ENCODE data around the gene FEV. TPM values are rescaled to one million over a fixed set of nuclear protein-coding genes. Genes with fewer than 3 reads are reported as not detected.
"Not testable (repeated sequence)": the region's sequence is repeated elsewhere in the genome, so short reads cannot be mapped to it uniquely, and the experiment has no call there.

Gene FEV
- total and polyA plus RNA-seq, 10 donors = not detected

DNA sequence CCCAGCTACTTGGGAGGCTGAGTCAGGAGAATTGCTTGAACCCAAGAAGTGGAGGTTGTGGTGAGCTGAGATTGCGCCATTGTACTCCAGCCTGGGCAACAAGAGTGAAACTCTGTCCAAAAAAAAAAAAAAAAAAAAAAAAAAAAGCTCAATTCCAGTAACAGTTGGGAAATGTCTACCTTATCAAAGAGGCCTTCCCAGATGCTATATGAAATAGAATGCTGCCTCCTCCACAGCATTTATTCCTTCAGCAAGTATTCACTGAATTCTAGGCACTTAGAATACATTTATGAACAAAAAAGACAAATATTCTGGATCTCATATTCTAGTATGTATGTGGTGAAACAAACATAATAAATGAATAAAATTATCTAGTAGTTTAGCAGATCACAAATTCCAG lies 38.4 kb downstream of the FEV start:
- Histone ChIP-seq H3K27ac (no peak overlapping the region), H3K36me3 (no peaks in the 10 kb centered on the region), H3K9me3 (no peaks in the 10 kb centered on the region), H3K4me1 (no peaks in the 10 kb centered on the region), H3K4me3 (no peak overlapping the region), H3K27me3 (replicated peaks in 1 of 7) (peaks cover 0 to 65% (median 8%) of the 10 kb centered on the region in 7 donors)
- 68 to 92% (median 83%) methylated on average over 1 of the region's 1 CpG for WGBS, 5 donors
- intact Hi-C loops (cut with DNase I; ENCODE audit: low total_unique reads) = no loop called here
- TF ChIP-seq POLR2A (IDR thresholded peaks at IDR 0.05) (no peak), POLR2AphosphoS5 (IDR thresholded peaks at IDR 0.05) (no peak)
- TF ChIP-seq, protein P1, sequence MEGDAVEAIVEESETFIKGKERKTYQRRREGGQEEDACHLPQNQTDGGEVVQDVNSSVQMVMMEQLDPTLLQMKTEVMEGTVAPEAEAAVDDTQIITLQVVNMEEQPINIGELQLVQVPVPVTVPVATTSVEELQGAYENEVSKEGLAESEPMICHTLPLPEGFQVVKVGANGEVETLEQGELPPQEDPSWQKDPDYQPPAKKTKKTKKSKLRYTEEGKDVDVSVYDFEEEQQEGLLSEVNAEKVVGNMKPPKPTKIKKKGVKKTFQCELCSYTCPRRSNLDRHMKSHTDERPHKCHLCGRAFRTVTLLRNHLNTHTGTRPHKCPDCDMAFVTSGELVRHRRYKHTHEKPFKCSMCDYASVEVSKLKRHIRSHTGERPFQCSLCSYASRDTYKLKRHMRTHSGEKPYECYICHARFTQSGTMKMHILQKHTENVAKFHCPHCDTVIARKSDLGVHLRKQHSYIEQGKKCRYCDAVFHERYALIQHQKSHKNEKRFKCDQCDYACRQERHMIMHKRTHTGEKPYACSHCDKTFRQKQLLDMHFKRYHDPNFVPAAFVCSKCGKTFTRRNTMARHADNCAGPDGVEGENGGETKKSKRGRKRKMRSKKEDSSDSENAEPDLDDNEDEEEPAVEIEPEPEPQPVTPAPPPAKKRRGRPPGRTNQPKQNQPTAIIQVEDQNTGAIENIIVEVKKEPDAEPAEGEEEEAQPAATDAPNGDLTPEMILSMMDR (IDR thresholded peaks at IDR 0.05 in 8 of 11, conservative IDR thresholded peaks at IDR 0.05 in 3 of 11) = no peak
- DNase-seq = no peak

DNA sequence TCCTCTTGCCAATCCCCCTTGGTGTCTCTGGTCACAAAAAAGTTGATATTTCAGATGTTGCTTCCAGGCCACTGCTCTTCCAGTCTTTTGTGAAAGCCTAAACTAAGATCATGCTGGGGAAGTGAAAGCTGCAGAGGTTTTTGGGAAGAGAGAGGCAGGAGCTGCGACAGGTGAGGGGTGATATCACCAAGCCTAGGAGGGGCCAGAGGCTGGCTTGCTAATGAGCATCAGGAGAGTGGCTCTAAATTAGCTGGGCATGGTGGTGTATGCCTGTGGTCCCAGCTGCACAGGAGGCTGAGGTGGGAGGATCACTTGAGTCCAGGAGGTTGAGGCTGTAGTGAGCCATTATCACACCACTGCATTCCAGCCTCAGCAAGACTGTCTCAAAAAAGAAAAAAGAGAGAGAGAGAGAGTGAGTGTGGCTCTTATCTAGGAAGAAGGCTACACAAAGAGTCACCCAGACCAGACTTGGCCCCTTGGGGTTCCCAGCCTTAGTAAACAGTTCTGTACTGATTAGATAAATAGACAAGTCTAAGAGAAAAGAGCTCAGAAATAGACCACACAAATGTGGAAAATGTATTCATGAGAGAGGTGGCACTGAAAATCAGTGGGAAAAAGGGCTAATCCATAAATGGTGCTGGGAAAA lies 40.1 kb downstream of the FEV start:
- Histone ChIP-seq H3K36me3 (no peaks in the 10 kb centered on the region), H3K27me3 (replicated peaks in 1 of 7) (peaks cover 0 to 60% (median 8%) of the 10 kb centered on the region in 7 donors), H3K4me3 (no peak overlapping the region), H3K27ac (no peak overlapping the region), H3K9me3 (no peaks in the 10 kb centered on the region), H3K4me1 (no peaks in the 10 kb centered on the region)
- intact Hi-C loops (cut with DNase I; ENCODE audit: low total_unique reads) = no loop called here
- DNase-seq = no peak
- TF ChIP-seq, protein P1 (IDR thresholded peaks at IDR 0.05 in 8 of 11, conservative IDR thresholded peaks at IDR 0.05 in 3 of 11) = no peak
- TF ChIP-seq POLR2AphosphoS5 (IDR thresholded peaks at IDR 0.05) (no peak), POLR2A (IDR thresholded peaks at IDR 0.05) (no peak)
- 67 to 88% (median 74%) methylated on average over 1 of the region's 1 CpG for WGBS, 5 donors

DNA sequence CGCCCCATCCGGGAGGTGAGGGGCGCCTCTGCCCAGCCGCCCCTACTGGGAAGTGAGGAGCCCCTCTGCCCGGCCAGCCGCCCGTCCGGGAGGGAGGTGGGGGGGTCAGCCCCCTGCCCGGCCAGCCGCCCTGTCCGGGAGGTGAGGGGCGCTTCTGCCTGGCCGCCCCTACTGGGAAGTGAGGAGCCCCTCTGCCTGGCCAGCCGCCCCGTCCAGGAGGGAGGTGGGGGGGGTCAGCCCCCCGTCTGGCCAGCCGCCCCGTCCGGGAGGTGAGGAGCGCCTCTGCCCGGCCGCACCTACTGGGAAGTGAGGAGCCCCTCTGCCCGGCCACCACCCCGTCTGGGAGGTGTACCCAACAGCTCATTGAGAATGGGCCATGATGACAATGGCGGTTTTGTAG lies 53.2 kb downstream of the FEV start:
- DNase-seq; H3K4me3 ChIP-seq; H3K36me3 ChIP-seq; intact Hi-C loops (cut with DNase I; ENCODE audit: low total_unique reads); H3K9me3 ChIP-seq; H3K4me1 ChIP-seq; H3K27ac ChIP-seq: not testable (repeated sequence)
- H3K27me3 ChIP-seq (replicated peaks in 1 of 7) = peaks cover 0 to 52% (median 11%) of the 10 kb centered on the region in 7 donors
- WGBS, 5 donors = 92 to 96% (median 93%) methylated on average over 7 to 24 of the region's 25 CpGs

Small RNA genes within 50 kb of the gene (microRNA-seq; reads per million reads assigned to microRNA genes)
- 56.7 to 173 (median 56.8) reads per million in 3 donors for gene MIR375

Small RNA genes within 50 kb of the gene (small RNA-seq; reads per million reads assigned to genes)
- gene MIR375 = 3.9 to 8.1 (median 5.1) reads per million in 4 donors

Other genes starting within 250 kb of the FEV start
- gene CYP27A1, start 203.0 kb downstream of the FEV start, total RNA-seq = 10 to 100 TPM; 11.6 to 24.9 (median 17.2) TPM
- gene CYP27A1, start 203.0 kb downstream of the FEV start, polyA plus RNA-seq = 10 to 100 TPM in 2 of 3 donors, 1 to 10 TPM in 1; 8.7 to 65.5 (median 13.2) TPM
- gene PRKAG3, start 153.4 kb downstream of the FEV start, total RNA-seq = not detected
- gene PRKAG3, start 153.4 kb downstream of the FEV start, polyA plus RNA-seq = not detected
- 10 to 100 TPM in 3 of 7 donors, 1 to 10 TPM in 4; 2.2 to 10.9 (median 10.0) TPM for gene WNT6, start 125.4 kb downstream of the FEV start, total RNA-seq
- gene WNT6, start 125.4 kb downstream of the FEV start, polyA plus RNA-seq = 1 to 10 TPM; 1.1 to 4.0 (median 1.1) TPM
- 1 to 10 TPM; 1.6 to 7.9 (median 3.5) TPM for gene WNT10A, start 104.3 kb downstream of the FEV start, total RNA-seq
- 1 to 10 TPM; 1.5 to 2.5 (median 1.5) TPM for gene WNT10A, start 104.3 kb downstream of the FEV start, polyA plus RNA-seq
- gene CDK5R2, start 25.5 kb downstream of the FEV start, total RNA-seq = not detected
- gene CDK5R2, start 25.5 kb downstream of the FEV start, polyA plus RNA-seq = not detected
- not detected for gene CRYBA2, start 8.2 kb upstream of the FEV start, total RNA-seq
- gene CRYBA2, start 8.2 kb upstream of the FEV start, polyA plus RNA-seq = not detected
- under 1 TPM in 1 of 7 donors, not detected in 6; 0.28 TPM for gene CFAP65, start 56.3 kb upstream of the FEV start, total RNA-seq
- not detected for gene CFAP65, start 56.3 kb upstream of the FEV start, polyA plus RNA-seq
- not detected for gene IHH, start 75.7 kb upstream of the FEV start, total RNA-seq
- under 1 TPM in 2 of 3 donors, not detected in 1; 0.06 to 0.13 TPM for gene IHH, start 75.7 kb upstream of the FEV start, polyA plus RNA-seq
- 10 to 100 TPM; 13.3 to 25.9 (median 16.6) TPM for gene NHEJ1, start 175.6 kb upstream of the FEV start, total RNA-seq
- 1 to 10 TPM; 5.5 to 7.9 (median 7.8) TPM for gene NHEJ1, start 175.6 kb upstream of the FEV start, polyA plus RNA-seq
- gene SLC23A3, start 184.8 kb upstream of the FEV start, total RNA-seq = 1 to 10 TPM; 1.5 to 5.0 (median 3.5) TPM
- gene SLC23A3, start 184.8 kb upstream of the FEV start, polyA plus RNA-seq = 1 to 10 TPM; 1.2 to 2.2 (median 1.3) TPM
- gene CNPPD1, start 191.7 kb upstream of the FEV start, total RNA-seq = 10 to 100 TPM; 51.3 to 80.8 (median 66.4) TPM
- 10 to 100 TPM; 53.5 to 65.2 (median 65.2) TPM for gene CNPPD1, start 191.7 kb upstream of the FEV start, polyA plus RNA-seq
- gene RETREG2, start 193.1 kb upstream of the FEV start, total RNA-seq = 100 to 1,000 TPM in 2 of 7 donors, 10 to 100 TPM in 5; 51.5 to 101 (median 76.3) TPM
- 10 to 100 TPM; 30.0 to 47.2 (median 32.8) TPM for gene RETREG2, start 193.1 kb upstream of the FEV start, polyA plus RNA-seq
- 10 to 100 TPM; 46.3 to 77.7 (median 49.8) TPM for gene ZFAND2B, start 221.6 kb upstream of the FEV start, total RNA-seq
- gene ZFAND2B, start 221.6 kb upstream of the FEV start, polyA plus RNA-seq = 10 to 100 TPM; 39.4 to 63.6 (median 55.0) TPM
- gene ABCB6, start 233.8 kb upstream of the FEV start, total RNA-seq = 10 to 100 TPM in 5 of 7 donors, 1 to 10 TPM in 2; 8.4 to 19.5 (median 11.4) TPM
- 10 to 100 TPM; 15.9 to 28.7 (median 28.0) TPM for gene ABCB6, start 233.8 kb upstream of the FEV start, polyA plus RNA-seq
- gene ATG9A, start 244.5 kb upstream of the FEV start, total RNA-seq = 10 to 100 TPM; 34.7 to 68.2 (median 47.2) TPM
- 10 to 100 TPM in 2 of 3 donors, 1 to 10 TPM in 1; 9.4 to 13.8 (median 12.6) TPM for gene ATG9A, start 244.5 kb upstream of the FEV start, polyA plus RNA-seq
- 100 to 1,000 TPM in 1 of 7 donors, 10 to 100 TPM in 6; 68.3 to 141 (median 74.0) TPM for gene ANKZF1, start 244.6 kb upstream of the FEV start, total RNA-seq
- 10 to 100 TPM; 30.5 to 70.2 (median 54.7) TPM for gene ANKZF1, start 244.6 kb upstream of the FEV start, polyA plus RNA-seq